HG03432 (cell line): Measurements from ENCODE around the gene HNRNPL.
"Not testable (repeated sequence)": the region's sequence is repeated elsewhere in the genome, so short reads cannot be mapped to it uniquely, and the experiment has no call there.

ENCODE experiments used
- ATAC-seq: cut with Tn5 transposase; IDR thresholded peaks from one replicate; pipeline ENCODE4 v1.9.1; 2021; ENCODE audit warnings: mild to moderate bottlenecking, moderate library complexity; ENCODE audit not compliant: unreplicated experiment

HNRNPL gene

GRCh38 chr19:38830039-38830733 lies 19.6 kb downstream of the HNRNPL start:
- no peak for ATAC-seq

GRCh38 chr19:38829203-38829602 lies 20.6 kb downstream of the HNRNPL start:
- not testable (repeated sequence) for ATAC-seq

- ATAC-seq = no peak
Observed at GRCh38 chr19:38826856-38827551, 22.8 kb downstream of the HNRNPL start.

- ATAC-seq = not testable (repeated sequence)
Observed at GRCh38 chr19:38825936-38826335, 23.9 kb downstream of the HNRNPL start.

GRCh38 chr19:38821230-38821825 lies 28.5 kb downstream of the HNRNPL start:
- ATAC-seq = not testable (repeated sequence)

GRCh38 chr19:38819231-38819920 lies 30.4 kb downstream of the HNRNPL start:
- ATAC-seq = no peak

- ATAC-seq = no peak
Observed at GRCh38 chr19:38817081-38817480, 32.7 kb downstream of the HNRNPL start.

- ATAC-seq = no peak
Observed at GRCh38 chr19:38816131-38816750, 33.5 kb downstream of the HNRNPL start.

- ATAC-seq = no peak
Observed at GRCh38 chr19:38815059-38816001, 34.5 kb downstream of the HNRNPL start.

GRCh38 chr19:38813932-38814331 lies 35.9 kb downstream of the HNRNPL start:
- ATAC-seq = not testable (repeated sequence)

GRCh38 chr19:38813323-38813722 lies 36.5 kb downstream of the HNRNPL start:
- no peak for ATAC-seq

- no peak for ATAC-seq
Observed at GRCh38 chr19:38812841-38813320, 36.9 kb downstream of the HNRNPL start, which contains the start of gene LGALS4. Gene LGALS4, minus strand, starts transcription at chr19:38812945. Its CDS starts 59 bp downstream, at chr19:38812886.

- ATAC-seq = no peak
Observed at GRCh38 chr19:38812009-38812840, 37.6 kb downstream of the HNRNPL start.

- no peak for ATAC-seq
Observed at GRCh38 chr19:38809592-38810252, 40.1 kb downstream of the HNRNPL start.

GRCh38 chr19:38808741-38809140 lies 41.0 kb downstream of the HNRNPL start:
- ATAC-seq = no peak

GRCh38 chr19:38807374-38808098 lies 42.2 kb downstream of the HNRNPL start:
- not testable (repeated sequence) for ATAC-seq

- ATAC-seq = no peak
Observed at GRCh38 chr19:38806371-38806770, 43.4 kb downstream of the HNRNPL start.

- no peak for ATAC-seq
Observed at GRCh38 chr19:38805180-38805579, 44.6 kb downstream of the HNRNPL start.
